Breast epithelium (tissue), 4 donors: ENCODE data around the gene CALML3. TPM values are rescaled to one million over a fixed set of nuclear protein-coding genes. Genes with fewer than 3 reads are reported as not detected.
A peak's percentile ranks its signal among the peaks of the same experiment; 100 is the strongest.

Experiments
- DNase-seq, 2 donors: peaks; one replicate each; pipeline ENCODE4 v3.0.0-alpha.2; 2019; ENCODE audit warnings: low spot score in 2 of 2
- H3K27ac ChIP-seq, 2 donors: fragments of 200-600 bp; sonication (generic) in 1 of 2; one replicate each; pipeline ENCODE4 v1.5.1; 2016 to 2019; ENCODE audit warnings: mild to moderate bottlenecking in 1 of 2
- H3K27me3 ChIP-seq, 2 donors: fragments of 200-600 bp; sonication (generic) in 1 of 2; one replicate each; pipeline versions ENCODE4 v1.5.1 to v1.6.0; 2017 to 2019; ENCODE audit warnings: control low read depth in 1 of 2, mild to moderate bottlenecking in 1 of 2
- H3K36me3 ChIP-seq: fragments of 200-600 bp; one replicate; pipeline ENCODE4 v1.5.1; 2019
- H3K4me1 ChIP-seq, 2 donors: fragments of 200-600 bp; sonication (generic); one replicate each; pipeline ENCODE4 v1.5.1; 2016 to 2019; ENCODE audit warnings: control low read depth in 1 of 2
- H3K4me3 ChIP-seq, 3 donors: fragments of 200-600 bp; sonication (generic); 1 replicate in 2 of 3; 2 replicates in 1 of 3; pipeline ENCODE4 v1.5.1; 2016 to 2019; ENCODE audit warnings: mild to moderate bottlenecking in 3 of 3, moderate library complexity in 2 of 3
- H3K9me3 ChIP-seq, 2 donors: fragments of 200-600 bp; sonication (generic) in 1 of 2; one replicate each; pipeline ENCODE4 v1.5.1; 2016 to 2019; ENCODE audit warnings: control low read depth in 1 of 2
- POLR2A ChIP-seq: fragments of 450-650 bp; IDR thresholded peaks from one replicate; pipeline ENCODE4 v1.6.1; 2016; ENCODE audit warnings: antibody characterized with exemption, mild to moderate bottlenecking, moderate library complexity
- POLR2AphosphoS5 ChIP-seq, 3 donors: sonication (generic); formaldehyde crosslinking; IDR thresholded peaks; one replicate each; pipeline ENCODE4 v1.6.1; 2017; ENCODE audit warnings: antibody characterized with exemption in 3 of 3
- intact Hi-C: fragments of 100-400 bp; cut with DNase I; formaldehyde crosslinking; loops from one replicate; pipeline ENCODE4 v1.15.1; 2023; ENCODE audit warnings: low total_unique reads
- total RNA-seq, 3 donors: library from RNA; depleted of rRNA; stranded (reverse); fragments of >200 nt; gene quantifications; one replicate each; pipeline ENCODE4 v1.1.0, GENCODE V29; 2016
- TF ChIP-seq, protein P1 (sequence below), 3 donors: fragments of 450-650 bp; IDR thresholded peaks; one replicate each; pipeline ENCODE4 v1.5.1; 2016 to 2017; ENCODE audit warnings: antibody characterized with exemption in 3 of 3, mild to moderate bottlenecking in 3 of 3, moderate library complexity in 3 of 3

Gene CALML3
- total RNA-seq, 3 donors from 2014 or later: 3.6 to 13.5 TPM; not detected in 1

GRCh38 chr10:5544216-5544805, 19.6 kb downstream of the CALML3 start:
- no peak overlapping the region for H3K4me3 ChIP-seq
- intact Hi-C loops: no loop called here
- H3K36me3 ChIP-seq: no peaks in the 10 kb centered on the region
- peak; percentile 36 to 65 for DNase-seq
- H3K4me1 ChIP-seq: peaks cover 6 to 29% of the 10 kb centered on the region in 2 donors
- H3K9me3 ChIP-seq: no peaks in the 10 kb centered on the region
- TF ChIP-seq POLR2AphosphoS5 (IDR thresholded peaks at IDR 0.05) (peak in 1 of 3 donors; percentile 80), POLR2A (no peak)
- TF ChIP-seq, protein P1, sequence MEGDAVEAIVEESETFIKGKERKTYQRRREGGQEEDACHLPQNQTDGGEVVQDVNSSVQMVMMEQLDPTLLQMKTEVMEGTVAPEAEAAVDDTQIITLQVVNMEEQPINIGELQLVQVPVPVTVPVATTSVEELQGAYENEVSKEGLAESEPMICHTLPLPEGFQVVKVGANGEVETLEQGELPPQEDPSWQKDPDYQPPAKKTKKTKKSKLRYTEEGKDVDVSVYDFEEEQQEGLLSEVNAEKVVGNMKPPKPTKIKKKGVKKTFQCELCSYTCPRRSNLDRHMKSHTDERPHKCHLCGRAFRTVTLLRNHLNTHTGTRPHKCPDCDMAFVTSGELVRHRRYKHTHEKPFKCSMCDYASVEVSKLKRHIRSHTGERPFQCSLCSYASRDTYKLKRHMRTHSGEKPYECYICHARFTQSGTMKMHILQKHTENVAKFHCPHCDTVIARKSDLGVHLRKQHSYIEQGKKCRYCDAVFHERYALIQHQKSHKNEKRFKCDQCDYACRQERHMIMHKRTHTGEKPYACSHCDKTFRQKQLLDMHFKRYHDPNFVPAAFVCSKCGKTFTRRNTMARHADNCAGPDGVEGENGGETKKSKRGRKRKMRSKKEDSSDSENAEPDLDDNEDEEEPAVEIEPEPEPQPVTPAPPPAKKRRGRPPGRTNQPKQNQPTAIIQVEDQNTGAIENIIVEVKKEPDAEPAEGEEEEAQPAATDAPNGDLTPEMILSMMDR (IDR thresholded peaks at IDR 0.05): no peak
- peak overlapping the region; percentile 95 to 97 for H3K27ac ChIP-seq
- H3K27me3 ChIP-seq: no peaks in the 10 kb centered on the region

- H3K36me3 ChIP-seq: no peaks in the 10 kb centered on the region
- intact Hi-C loops: no loop called here
- DNase-seq: peak in 1 of 2 donors; percentile 17
- no peaks in the 10 kb centered on the region for H3K9me3 ChIP-seq
- H3K4me3 ChIP-seq: no peak overlapping the region
- TF ChIP-seq POLR2A (no peak), POLR2AphosphoS5 (IDR thresholded peaks at IDR 0.05) (no peak)
- TF ChIP-seq, protein P1 (IDR thresholded peaks at IDR 0.05): no peak
- H3K27me3 ChIP-seq: no peaks in the 10 kb centered on the region
- peak overlapping the region; percentile 95 to 97 for H3K27ac ChIP-seq
- peaks cover 6 to 28% of the 10 kb centered on the region in 2 donors for H3K4me1 ChIP-seq
These were observed 20.2 kb downstream of the CALML3 start for GRCh38 chr10:5545011-5545410.

DNA sequence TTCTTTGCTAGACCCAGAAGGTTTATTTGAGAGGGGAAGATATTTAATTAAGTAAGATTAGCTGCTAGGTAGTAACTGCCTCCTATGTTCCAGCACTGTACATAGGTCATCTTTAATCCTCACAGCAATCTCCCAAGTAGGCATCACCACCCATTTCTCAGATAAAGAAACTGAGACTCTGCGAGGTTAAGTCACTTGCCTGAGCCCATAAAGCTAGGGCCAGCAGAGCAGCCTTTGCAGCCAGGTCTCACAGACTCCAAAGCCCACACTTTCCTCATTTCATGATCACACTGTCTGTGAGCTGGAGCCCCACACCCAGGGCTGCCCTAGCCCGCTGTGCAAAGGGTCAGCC, 20.6 kb downstream of the CALML3 start:
- intact Hi-C loops: no loop called here
- Histone ChIP-seq H3K4me1 (peaks cover 6 to 28% of the 10 kb centered on the region in 2 donors), H3K27me3 (no peaks in the 10 kb centered on the region), H3K27ac (peak overlapping the region; percentile 95 to 97), H3K4me3 (no peak overlapping the region), H3K9me3 (no peaks in the 10 kb centered on the region), H3K36me3 (no peaks in the 10 kb centered on the region)
- DNase-seq: no peak
- TF ChIP-seq, protein P1 (IDR thresholded peaks at IDR 0.05): no peak
- no peak for TF ChIP-seq POLR2A
- TF ChIP-seq POLR2AphosphoS5 (IDR thresholded peaks at IDR 0.05): no peak

- Histone ChIP-seq H3K27ac (peak overlapping the region; percentile 95 to 97), H3K9me3 (no peaks in the 10 kb centered on the region), H3K4me1 (peaks cover 6 to 32% of the 10 kb centered on the region in 2 donors), H3K4me3 (no peak overlapping the region), H3K36me3 (no peaks in the 10 kb centered on the region), H3K27me3 (no peaks in the 10 kb centered on the region)
- intact Hi-C loops: no loop called here
- TF ChIP-seq POLR2A (no peak), POLR2AphosphoS5 (IDR thresholded peaks at IDR 0.05) (no peak)
- TF ChIP-seq, protein P1 (IDR thresholded peaks at IDR 0.05): no peak
- DNase-seq: peak in 1 of 2 donors; percentile 51
These were observed 21.3 kb downstream of the CALML3 start for GRCh38 chr10:5545778-5546710.
